OCI-M2 (cell line): Measurements from ENCODE around the gene AMHR2.

Experiments used
- DNase-seq: peaks from one replicate; lab custom pipeline; 2025; ENCODE audit not compliant: unreplicated experiment; lab: John Stamatoyannopoulos, UW

AMHR2 gene

GRCh38 chr12:53452159-53453077 lies 28.8 kb downstream of the AMHR2 start:
- DNase-seq = no peak

DNA sequence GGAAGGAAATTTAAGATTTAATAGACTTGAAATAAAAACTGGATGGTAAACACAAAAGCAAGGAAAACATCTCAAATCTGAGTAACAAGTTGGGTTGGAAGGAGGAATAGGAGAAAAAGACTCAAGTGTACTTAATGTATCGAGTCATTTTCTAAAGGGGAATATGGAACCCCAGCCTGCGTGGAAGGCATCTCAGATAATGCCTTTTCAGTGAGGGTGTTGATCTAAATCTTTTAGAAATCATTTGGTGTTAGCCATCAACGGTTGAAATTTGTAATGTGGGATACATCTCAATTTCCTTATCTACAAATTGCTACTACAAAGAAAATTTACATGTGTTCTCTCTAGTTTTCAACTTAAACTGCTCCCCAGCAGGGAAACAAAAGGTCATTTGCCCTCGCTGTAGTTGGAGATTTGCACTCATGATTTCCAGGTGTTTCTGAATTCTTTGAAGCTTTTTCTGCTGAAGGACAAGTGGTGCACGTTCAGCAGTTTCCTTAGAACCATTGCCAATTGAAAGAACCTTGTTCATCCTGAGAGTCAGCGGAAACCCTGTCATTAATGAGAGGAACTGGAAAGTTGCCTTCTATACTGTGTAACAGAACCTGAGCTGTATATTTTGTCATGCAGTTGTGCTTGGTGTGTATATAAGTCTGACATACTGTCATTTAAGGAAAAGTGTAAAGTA lies 30.4 kb downstream of the AMHR2 start:
- no peak for DNase-seq

DNA sequence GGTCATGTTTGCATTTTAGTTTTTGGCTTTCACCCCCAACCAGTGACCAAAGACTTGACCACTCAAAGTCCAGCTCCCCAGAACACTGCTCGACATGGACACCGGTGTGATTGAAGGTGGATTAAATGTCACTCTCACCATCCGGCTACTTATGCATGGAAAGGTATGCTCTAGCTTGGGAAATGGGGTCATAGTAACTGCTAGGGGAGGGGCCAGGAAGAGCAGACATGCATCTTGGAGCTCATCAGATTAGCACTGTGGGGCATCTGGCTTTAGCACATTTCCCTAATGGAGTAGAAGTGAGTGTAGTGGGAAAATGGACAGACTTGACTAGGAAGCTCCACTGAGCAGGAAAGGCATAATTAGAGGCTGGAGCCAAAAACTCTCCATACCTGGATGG lies 31.1 kb downstream of the AMHR2 start:
- no peak for DNase-seq

DNA sequence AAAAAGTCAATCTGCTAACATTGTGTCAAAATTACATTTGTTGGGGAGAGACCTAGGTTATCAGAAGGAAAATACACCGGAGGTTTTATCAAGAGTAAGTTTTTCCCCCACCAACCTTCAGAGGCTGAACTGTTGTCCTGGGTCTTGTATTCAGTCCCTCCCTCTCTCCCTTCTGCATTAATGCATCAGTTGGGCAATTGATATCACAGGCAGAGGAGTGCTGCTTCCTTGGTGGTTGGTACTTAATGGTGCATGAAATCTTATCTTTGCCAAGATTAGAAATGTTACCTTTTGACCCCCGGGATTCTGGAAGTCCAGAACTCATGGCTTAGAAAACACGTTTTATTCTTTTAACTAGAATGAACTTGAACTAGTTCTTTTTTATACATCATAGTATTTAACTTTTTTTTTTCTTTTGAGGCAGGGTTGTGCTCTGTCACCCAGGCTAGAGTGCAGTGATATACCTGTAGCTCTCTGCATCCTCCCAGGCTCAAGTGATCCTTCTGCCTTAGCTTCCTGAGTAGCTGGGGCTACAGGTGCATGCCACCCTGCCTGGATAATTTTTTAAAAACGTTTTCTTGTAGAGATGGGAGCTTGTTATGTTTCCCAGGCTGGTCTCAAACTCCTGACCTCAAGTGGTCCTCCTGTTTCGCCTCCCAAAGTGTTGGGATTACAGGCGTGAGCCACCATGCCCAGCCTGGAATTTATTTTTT lies 33.2 kb downstream of the AMHR2 start:
- DNase-seq = no peak

- no peak for DNase-seq
These were observed 35.4 kb downstream of the AMHR2 start for GRCh38 chr12:53459097-53459496.

DNA sequence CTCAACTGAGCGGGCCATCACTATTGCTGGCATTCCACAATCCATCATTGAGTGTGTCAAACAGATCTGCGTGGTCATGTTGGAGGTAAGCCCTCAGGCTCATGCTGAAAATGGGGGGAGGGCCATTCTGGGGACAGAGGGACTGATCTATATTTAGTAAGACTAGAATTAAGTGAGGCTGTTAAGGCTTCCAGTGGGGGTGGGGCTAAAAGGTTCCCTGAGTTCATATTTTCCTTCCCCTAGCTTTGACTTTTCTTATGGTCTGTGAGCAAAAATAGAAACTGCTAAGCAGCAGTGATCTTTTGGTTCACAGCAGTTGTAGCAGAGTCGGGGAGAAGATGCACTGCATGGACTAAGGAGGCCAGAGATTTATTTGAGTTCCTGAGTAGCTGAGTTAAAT lies 37.4 kb downstream of the AMHR2 start:
- DNase-seq = no peak

GRCh38 chr12:53461591-53461990 lies 37.9 kb downstream of the AMHR2 start:
- DNase-seq = no peak

DNA sequence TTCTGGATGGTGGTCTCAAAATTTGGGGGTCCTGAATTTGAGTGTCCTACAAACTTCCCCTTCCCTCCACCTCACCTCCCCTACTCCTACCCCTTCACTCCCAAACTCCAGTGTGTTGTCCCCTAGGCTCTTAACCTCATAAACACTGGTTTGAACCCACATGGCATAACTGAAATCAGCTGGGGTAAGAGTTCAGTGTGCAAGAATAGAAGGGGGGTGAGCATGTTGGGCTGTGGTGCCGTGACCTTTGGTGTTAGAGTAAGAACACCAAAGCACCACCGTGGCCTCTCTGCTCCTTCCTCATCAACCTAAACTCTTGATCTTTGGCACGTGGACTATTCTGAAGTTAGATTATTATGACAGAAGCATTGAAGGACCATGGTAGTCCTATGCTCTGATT lies 39.3 kb downstream of the AMHR2 start:
- DNase-seq = no peak

- no peak for DNase-seq
These were observed 40.3 kb downstream of the AMHR2 start for GRCh38 chr12:53463802-53464560.

GRCh38 chr12:53464685-53465418 lies 41.2 kb downstream of the AMHR2 start:
- no peak for DNase-seq

GRCh38 chr12:53465679-53466078 lies 42.0 kb downstream of the AMHR2 start:
- no peak for DNase-seq

DNA sequence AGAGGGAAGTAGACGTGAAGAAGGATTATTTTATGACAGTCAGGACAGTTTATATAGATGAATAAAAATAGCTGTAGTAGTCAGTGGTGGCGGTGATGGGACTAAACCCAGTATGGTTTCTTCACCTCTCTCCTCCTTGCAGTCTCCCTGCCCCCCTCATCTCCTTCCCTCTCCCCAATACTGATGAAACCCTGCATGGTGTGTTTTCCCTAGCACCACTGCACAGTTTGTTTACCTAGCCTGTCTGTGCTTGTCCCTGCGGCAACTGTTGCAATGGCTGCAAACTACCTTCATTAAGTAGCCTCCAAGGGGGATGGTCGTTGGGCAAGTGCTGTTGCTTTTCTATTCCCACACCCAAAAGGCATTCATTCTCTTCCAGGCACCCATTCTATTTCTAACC lies 43.0 kb downstream of the AMHR2 start:
- no peak for DNase-seq

GRCh38 chr12:53467082-53467481 lies 43.4 kb downstream of the AMHR2 start:
- DNase-seq = no peak

- no peak for DNase-seq
These were observed 44.2 kb downstream of the AMHR2 start for GRCh38 chr12:53467880-53468279.

DNA sequence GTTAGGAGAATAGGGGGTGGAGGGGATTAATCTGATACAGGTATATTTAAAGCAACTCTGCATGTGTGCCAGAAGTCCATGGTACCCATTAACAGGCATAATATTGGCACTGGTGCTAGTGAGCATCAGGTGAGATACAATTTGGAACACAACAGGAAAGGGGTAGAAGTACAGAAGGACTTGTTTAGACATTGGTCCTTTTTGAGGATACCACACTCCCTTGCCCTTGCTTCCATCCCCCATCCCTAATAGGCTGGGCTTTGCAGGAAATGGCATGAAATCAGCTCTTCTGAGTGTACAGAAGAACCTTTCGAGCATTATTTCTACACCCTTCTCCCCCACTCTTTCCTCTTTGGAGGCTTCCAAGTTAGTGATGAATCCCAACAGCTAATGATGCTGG lies 44.6 kb downstream of the AMHR2 start:
- DNase-seq = no peak

GRCh38 chr12:53472056-53472582 lies 48.5 kb downstream of the AMHR2 start:
- no peak for DNase-seq

GRCh38 chr12:53474077-53474476 lies 50.4 kb downstream of the AMHR2 start:
- DNase-seq = no peak

DNA sequence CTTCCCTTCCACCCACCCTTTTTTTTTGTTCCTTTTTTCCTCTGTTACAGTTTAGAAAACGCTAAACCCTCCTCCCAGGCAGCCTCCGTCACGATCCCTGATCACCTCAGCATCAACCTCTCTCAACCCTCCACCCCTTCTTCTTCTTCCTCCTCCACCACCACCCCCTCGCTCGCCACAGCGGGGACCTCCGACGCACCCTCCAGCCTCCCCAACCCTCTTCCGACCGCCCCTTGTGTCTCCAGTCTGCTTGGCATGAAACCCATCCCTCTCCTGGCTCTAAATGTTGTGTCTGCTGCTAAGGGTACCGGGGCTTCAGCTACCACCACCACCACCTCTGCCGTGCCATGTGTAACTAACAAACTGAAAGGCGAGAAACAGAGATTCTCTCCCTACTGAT lies 51.2 kb downstream of the AMHR2 start:
- DNase-seq = no peak

GRCh38 chr12:53476769-53477209 lies 53.1 kb downstream of the AMHR2 start:
- no peak for DNase-seq

DNA sequence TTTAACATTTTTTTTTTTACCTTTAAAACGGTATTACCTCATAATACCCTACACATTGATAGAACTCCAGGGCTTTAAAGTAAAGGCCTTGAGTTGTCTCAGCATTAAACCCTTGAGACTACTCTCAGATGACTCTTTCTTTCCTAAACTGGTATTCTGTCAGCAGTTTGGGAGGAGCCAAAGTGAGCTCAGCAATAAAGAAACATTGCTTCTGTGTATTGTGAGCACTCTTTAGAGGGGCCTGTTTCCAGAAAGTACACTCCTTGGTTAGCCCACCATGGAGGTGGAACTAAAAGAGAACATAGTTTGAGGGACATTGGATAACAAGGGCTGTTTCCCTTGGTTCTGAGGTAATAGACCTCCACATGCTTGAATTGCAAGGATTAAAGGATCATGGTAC lies 55.2 kb downstream of the AMHR2 start:
- no peak for DNase-seq
